ENCODE results near the gene LBP. TPM values are rescaled to one million over a fixed set of nuclear protein-coding genes. Genes with fewer than 3 reads are reported as not detected.

LBP gene
- total and polyA plus RNA-seq, 5 donors, result 0.42 to 6.3 (median 1.9) TPM

DNA sequence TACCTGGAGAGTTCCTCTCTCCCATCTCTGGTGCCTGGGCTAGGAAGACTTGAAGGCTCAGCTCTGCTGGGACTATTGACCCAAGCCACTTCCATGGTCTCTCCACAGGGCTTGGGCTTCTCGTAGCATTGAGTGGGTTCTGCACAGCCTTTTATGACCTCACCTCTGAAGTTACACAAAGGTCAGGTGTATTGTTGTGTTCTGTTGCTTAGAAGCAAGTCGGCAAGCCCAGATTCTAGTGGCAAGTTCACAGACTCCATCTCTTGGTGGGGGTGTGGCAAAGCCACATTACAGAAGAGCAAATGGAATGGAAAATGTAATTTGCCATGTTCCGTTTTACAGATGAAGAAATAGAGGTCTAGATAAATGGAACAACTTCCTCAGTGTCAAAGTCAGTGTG is 28.9 kb upstream of the LBP start:
- no peak for DNase-seq
- 86% methylated on average over 3 of the region's 3 CpGs for WGBS
- Histone ChIP-seq H3K27ac (ENCODE audit: low read length) (no peak overlapping the region), H3K4me1 (ENCODE audit: control insufficient read depth, insufficient read depth, low read length) (no peaks in the 10 kb centered on the region), H3K4me3 (ENCODE audit: low read length) (no peak overlapping the region), H3K9me3 (ENCODE audit: control insufficient read depth, low read length) (no peaks in the 10 kb centered on the region), H3K27me3 (ENCODE audit: control insufficient read depth, insufficient read depth) (no peaks in the 10 kb centered on the region)
- intact Hi-C loops (cut with DNase I), result loop anchor here in 1 of 4 donors (5.0 kb wide), 1 partner anchor 90 kb away; no protein-coding TSS in a partner anchor
- no peak for ATAC-seq

DNA sequence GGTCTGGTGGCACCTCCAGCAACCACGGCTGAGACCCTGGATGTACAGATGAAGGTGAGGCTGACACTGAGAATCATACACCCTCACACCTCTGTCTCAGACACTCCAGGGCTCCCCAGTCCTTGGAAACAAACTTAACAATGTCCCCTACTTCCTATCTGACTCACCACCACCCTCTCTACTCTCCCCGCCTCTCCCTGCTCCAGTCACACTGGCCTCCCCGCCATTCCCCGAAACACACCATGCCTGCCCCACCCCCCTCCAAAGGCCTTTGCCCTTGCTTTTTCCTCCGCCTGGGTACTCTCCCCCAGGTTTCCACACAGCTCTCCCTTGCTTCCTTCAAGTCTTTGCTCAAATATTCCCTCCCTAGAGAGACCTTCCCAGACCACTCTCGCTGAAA is 26.1 kb upstream of the LBP start:
- Histone ChIP-seq H3K27ac (ENCODE audit: low read length) (no peak overlapping the region), H3K4me3 (ENCODE audit: low read length) (no peak overlapping the region), H3K27me3 (ENCODE audit: control insufficient read depth, insufficient read depth) (no peaks in the 10 kb centered on the region), H3K4me1 (ENCODE audit: control insufficient read depth, insufficient read depth, low read length) (no peaks in the 10 kb centered on the region), H3K9me3 (ENCODE audit: control insufficient read depth, low read length) (no peaks in the 10 kb centered on the region)
- no peak for DNase-seq
- intact Hi-C loops (cut with DNase I), result loop anchor here in 3 of 4 donors (5.0 to 10.0 kb wide), 3 partner anchors 93 to 755 kb away; no protein-coding TSS in a partner anchor
- ATAC-seq, result peak in 1 of 2 donors; percentile 49
- WGBS, result 47% methylated on average over 6 of the region's 6 CpGs

DNA sequence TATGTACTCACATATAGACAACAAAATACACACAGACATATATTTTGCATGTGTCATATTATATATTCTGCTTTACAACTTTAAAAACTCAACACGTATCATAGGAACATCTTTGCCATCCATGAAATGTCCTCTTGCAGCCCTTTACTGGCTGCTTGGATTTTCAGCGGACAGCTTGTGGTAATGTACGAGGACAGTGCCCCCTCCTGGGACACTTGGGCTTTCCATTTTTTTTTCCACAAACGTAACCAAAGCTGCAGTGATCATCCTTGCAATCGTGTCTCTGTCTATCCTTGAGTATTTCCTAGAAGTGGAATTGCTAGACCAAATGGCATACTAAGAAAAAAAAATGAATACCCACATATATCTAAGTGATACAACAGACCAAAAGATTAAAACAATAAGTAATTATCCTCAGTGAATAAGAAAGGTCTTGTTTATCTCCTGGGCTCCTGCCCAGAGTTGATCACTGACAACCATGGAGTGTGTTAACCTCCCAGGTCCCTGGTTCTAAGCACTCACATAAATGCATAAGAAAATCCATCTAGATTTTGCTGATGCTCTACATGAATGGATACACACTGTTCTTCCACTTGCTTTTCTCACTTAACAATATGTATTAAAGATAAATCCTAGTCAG is 24.2 kb upstream of the LBP start:
- intact Hi-C loops (cut with DNase I), result loop anchor here in 3 of 4 donors (5.0 to 10.0 kb wide), 3 partner anchors 95 to 757 kb away; no protein-coding TSS in a partner anchor
- H3K27me3 ChIP-seq (ENCODE audit: control insufficient read depth, insufficient read depth), result no peaks in the 10 kb centered on the region
- peak in 2 of 3 donors; percentile 53 to 76 for DNase-seq
- no peak overlapping the region for H3K4me3 ChIP-seq (ENCODE audit: low read length)
- H3K9me3 ChIP-seq (ENCODE audit: control insufficient read depth, low read length), result no peaks in the 10 kb centered on the region
- WGBS, result under 1% methylated on average over 5 of the region's 5 CpGs
- no peaks in the 10 kb centered on the region for H3K4me1 ChIP-seq (ENCODE audit: control insufficient read depth, insufficient read depth, low read length)
- ATAC-seq, result peak; percentile 62 to 64
- H3K27ac ChIP-seq (ENCODE audit: low read length), result no peak overlapping the region

DNA sequence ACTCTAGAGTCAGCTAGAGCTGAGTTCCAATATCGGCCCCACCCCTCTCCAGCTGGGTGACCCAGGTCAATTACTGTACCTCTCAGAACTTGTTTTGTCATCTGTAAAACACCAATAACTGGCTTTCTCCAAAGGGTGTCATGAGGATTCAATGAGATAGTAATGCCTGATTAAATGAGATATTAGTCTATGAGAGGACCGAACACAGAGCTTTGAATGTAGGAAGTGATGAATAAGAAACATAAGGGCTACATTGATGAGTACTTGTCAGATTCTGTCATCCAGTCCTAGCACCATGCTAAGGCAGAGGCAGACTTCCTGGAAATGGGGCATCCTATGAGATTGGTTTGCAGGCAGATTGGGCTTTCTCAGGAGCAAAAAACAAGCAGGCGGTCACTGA is 22.1 kb upstream of the LBP start:
- H3K4me1 ChIP-seq (ENCODE audit: control insufficient read depth, insufficient read depth, low read length), result no peaks in the 10 kb centered on the region
- ATAC-seq, result no peak
- no peak for DNase-seq
- whole genome bisulfite sequencing, result 92% methylated on average over 3 of the region's 3 CpGs
- H3K27ac ChIP-seq (ENCODE audit: low read length), result no peak overlapping the region
- H3K4me3 ChIP-seq (ENCODE audit: low read length), result no peak overlapping the region
- no peaks in the 10 kb centered on the region for H3K27me3 ChIP-seq (ENCODE audit: control insufficient read depth, insufficient read depth)
- no peaks in the 10 kb centered on the region for H3K9me3 ChIP-seq (ENCODE audit: control insufficient read depth, low read length)
- intact Hi-C loops (cut with DNase I), result loop anchor here in 3 of 4 donors (5.0 to 10.0 kb wide), 3 partner anchors 97 to 759 kb away; no protein-coding TSS in a partner anchor

DNA sequence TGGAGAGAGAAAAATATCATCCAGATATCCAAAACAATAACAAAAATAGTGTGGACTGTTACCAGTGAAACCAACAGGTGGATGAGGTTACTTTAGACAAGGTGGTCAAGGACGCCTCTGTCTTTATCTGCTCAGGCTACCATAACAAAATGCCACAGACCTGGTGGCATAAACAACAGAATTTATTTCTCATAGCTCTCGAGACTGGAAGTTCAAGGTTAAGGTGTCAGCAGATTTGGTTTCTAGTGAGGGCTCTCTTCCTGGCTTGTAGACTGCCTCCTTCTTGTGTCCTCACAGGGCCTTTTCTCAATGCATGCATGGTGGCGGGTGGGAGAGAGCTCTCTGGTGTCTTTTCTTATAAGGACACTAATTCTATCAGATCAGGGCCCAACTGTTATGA is 21.1 kb upstream of the LBP start:
- DNase-seq, result no peak
- no peak overlapping the region for H3K27ac ChIP-seq (ENCODE audit: low read length)
- no peak overlapping the region for H3K4me3 ChIP-seq (ENCODE audit: low read length)
- H3K27me3 ChIP-seq (ENCODE audit: control insufficient read depth, insufficient read depth), result no peaks in the 10 kb centered on the region
- no peak for ATAC-seq
- no peaks in the 10 kb centered on the region for H3K9me3 ChIP-seq (ENCODE audit: control insufficient read depth, low read length)
- 83% methylated on average over 3 of the region's 3 CpGs for WGBS
- no peaks in the 10 kb centered on the region for H3K4me1 ChIP-seq (ENCODE audit: control insufficient read depth, insufficient read depth, low read length)
- intact Hi-C loops (cut with DNase I), result loop anchor here in 2 of 4 donors (10.0 kb wide), 2 partner anchors 100 to 760 kb away; no protein-coding TSS in a partner anchor

DNA sequence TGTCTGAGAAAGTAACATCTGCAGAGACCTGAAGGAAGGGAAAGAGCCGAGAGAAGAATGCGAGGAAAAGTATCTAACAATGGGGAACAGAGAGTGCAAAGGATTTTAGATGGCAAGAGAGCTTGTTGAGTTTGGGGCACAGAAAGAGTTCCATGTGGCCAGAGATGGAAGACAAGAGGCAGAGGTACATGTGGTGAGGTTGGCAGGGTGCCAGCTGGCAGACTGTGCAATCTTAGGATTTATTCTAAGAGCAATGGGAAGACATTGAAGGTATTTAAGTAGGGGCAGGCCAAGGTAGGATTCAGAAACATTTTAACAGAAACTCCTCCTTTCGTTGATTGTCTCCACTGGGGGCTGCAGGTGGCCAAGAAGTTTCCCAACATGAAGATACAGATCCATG is 20.4 kb upstream of the LBP start:
- H3K27ac ChIP-seq (ENCODE audit: low read length), result no peak overlapping the region
- no peaks in the 10 kb centered on the region for H3K4me1 ChIP-seq (ENCODE audit: control insufficient read depth, insufficient read depth, low read length)
- no peaks in the 10 kb centered on the region for H3K27me3 ChIP-seq (ENCODE audit: control insufficient read depth, insufficient read depth)
- intact Hi-C loops (cut with DNase I), result loop anchor here in 2 of 4 donors (10.0 kb wide), 2 partner anchors 101 to 761 kb away; no protein-coding TSS in a partner anchor
- no peak for ATAC-seq
- no peaks in the 10 kb centered on the region for H3K9me3 ChIP-seq (ENCODE audit: control insufficient read depth, low read length)
- H3K4me3 ChIP-seq (ENCODE audit: low read length), result no peak overlapping the region
- WGBS, result 89% methylated on average over 3 of the region's 3 CpGs
- no peak for DNase-seq

DNA sequence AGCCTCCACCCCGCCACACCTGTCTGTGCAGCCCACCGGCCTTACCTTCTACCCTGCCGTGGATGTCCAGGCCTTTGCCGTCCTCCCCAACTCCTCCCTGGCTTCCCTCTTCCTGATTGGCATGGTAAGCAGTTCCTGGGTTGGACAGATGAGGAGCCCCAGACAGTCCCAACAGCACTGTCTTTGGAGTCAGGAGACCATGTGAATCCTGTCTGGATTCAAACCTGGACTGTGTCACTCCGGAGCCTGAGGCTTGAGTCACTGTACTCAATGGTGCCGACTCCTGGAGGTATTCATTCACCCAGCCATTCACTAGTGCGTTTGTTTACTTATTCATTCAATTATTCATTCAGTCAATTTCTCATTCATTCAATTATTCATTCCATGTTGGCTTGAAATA is 20.0 kb upstream of the LBP start:
- no peaks in the 10 kb centered on the region for H3K4me1 ChIP-seq (ENCODE audit: control insufficient read depth, insufficient read depth, low read length)
- H3K9me3 ChIP-seq (ENCODE audit: control insufficient read depth, low read length), result no peaks in the 10 kb centered on the region
- DNase-seq (no peak), ATAC-seq (no peak)
- H3K27me3 ChIP-seq (ENCODE audit: control insufficient read depth, insufficient read depth), result no peaks in the 10 kb centered on the region
- no peak overlapping the region for H3K27ac ChIP-seq (ENCODE audit: low read length)
- intact Hi-C loops (cut with DNase I), result loop anchor here in 2 of 4 donors (10.0 kb wide), 2 partner anchors 102 to 762 kb away; no protein-coding TSS in a partner anchor
- WGBS, result 90% methylated on average over 7 of the region's 7 CpGs
- H3K4me3 ChIP-seq (ENCODE audit: low read length), result no peak overlapping the region

DNA sequence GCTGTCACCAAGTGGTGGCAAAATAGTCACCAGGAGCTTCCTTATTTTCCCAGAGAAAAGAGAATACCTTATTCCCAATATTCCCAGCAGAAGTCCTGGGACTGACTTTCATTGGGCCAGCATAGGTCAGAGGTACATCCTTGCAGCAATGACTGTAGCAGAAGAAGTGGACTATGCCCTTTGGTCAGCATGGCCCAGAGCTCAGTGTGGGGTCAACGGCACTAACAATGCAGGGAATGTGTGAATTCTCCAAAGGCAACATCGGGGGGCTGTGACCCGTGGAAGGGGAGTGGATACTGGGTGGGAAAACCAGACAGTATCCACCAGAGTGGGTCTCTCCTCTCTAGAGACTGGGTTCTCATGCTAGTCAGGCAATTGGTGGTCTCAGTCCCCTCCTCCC is 15.6 kb upstream of the LBP start:
- no peaks in the 10 kb centered on the region for H3K4me1 ChIP-seq (ENCODE audit: control insufficient read depth, insufficient read depth, low read length)
- intact Hi-C loops (cut with DNase I), result no loop called here
- H3K27ac ChIP-seq (ENCODE audit: low read length), result no peak overlapping the region
- DNase-seq (no peak), ATAC-seq (no peak)
- no peaks in the 10 kb centered on the region for H3K27me3 ChIP-seq (ENCODE audit: control insufficient read depth, insufficient read depth)
- WGBS, result 63% methylated on average over 3 of the region's 3 CpGs
- H3K4me3 ChIP-seq (ENCODE audit: low read length), result no peak overlapping the region
- no peaks in the 10 kb centered on the region for H3K9me3 ChIP-seq (ENCODE audit: control insufficient read depth, low read length)

DNA sequence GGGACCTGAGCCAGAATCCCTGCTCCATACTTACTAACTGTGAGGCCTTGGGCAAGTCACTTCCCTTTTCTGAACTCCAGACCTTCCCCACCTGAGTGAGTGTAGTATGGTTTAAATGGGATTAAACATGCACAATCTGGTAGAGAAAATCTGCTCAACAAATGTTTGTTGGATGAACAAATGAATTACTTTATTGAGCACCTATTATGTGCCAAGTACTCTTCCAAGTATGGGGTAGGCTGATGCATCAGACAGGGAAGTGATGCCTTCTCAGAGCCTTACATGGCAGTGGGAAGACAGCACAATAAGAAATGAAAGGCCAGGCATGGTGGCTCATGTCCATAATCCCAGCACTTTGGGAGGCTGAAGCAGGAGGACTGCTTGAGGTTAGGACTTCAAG is 15.0 kb upstream of the LBP start:
- no peak overlapping the region for H3K27ac ChIP-seq (ENCODE audit: low read length)
- H3K4me3 ChIP-seq (ENCODE audit: low read length), result no peak overlapping the region
- intact Hi-C loops (cut with DNase I), result no loop called here
- no peaks in the 10 kb centered on the region for H3K9me3 ChIP-seq (ENCODE audit: control insufficient read depth, low read length)
- no peaks in the 10 kb centered on the region for H3K4me1 ChIP-seq (ENCODE audit: control insufficient read depth, insufficient read depth, low read length)
- H3K27me3 ChIP-seq (ENCODE audit: control insufficient read depth, insufficient read depth), result no peaks in the 10 kb centered on the region
- ATAC-seq, result no peak
- DNase-seq, result no peak

DNA sequence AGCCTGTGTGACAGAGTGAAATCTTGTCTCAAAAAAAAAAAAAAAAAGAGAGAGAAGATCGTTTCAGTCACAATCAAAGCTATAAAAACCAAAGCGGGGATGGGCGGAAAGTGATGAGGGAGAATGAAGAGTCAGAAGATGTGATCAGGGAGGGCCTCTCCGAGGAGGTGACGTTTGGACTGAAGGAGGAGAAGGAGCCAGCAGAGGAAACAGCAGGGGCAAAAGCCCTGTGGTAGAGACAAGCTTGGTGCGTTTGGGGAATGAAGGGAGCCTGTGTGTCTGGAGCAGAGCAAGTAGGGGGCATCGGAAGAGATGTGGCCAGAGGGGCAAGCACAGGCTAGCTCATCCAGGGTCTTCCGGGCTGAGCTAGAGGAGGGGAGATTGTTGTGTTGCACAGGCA is 14.5 kb upstream of the LBP start:
- Histone ChIP-seq H3K9me3 (ENCODE audit: control insufficient read depth, low read length) (no peaks in the 10 kb centered on the region), H3K27ac (ENCODE audit: low read length) (no peak overlapping the region), H3K4me3 (ENCODE audit: low read length) (no peak overlapping the region), H3K4me1 (ENCODE audit: control insufficient read depth, insufficient read depth, low read length) (no peaks in the 10 kb centered on the region), H3K27me3 (ENCODE audit: control insufficient read depth, insufficient read depth) (no peaks in the 10 kb centered on the region)
- DNase-seq, result no peak
- no peak for ATAC-seq
- intact Hi-C loops (cut with DNase I), result no loop called here
- 79% methylated on average over 8 of the region's 8 CpGs for WGBS

DNA sequence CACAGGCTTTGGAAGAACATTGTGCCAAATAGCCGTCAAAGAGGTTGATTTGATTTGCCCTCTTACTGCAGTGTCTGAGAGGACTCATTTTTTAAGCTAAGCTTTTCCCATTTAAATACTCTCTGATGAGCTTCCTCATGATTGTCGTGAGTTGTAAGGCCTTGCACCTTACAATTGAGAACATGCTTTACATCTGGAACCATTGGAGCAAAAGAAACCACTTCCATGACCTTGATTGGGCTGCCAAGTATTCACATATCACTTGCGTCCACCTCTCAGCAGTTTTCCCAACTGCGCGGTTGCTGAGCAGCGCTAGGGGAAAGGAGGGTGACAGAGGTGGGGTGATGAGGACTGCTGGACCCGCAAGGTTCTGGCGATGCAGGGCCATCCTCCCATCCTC is 12.3 kb upstream of the LBP start:
- intact Hi-C loops (cut with DNase I), result no loop called here
- Histone ChIP-seq H3K4me3 (ENCODE audit: low read length) (no peak overlapping the region), H3K27me3 (ENCODE audit: control insufficient read depth, insufficient read depth) (no peaks in the 10 kb centered on the region), H3K27ac (ENCODE audit: low read length) (no peak overlapping the region), H3K4me1 (ENCODE audit: control insufficient read depth, insufficient read depth, low read length) (no peaks in the 10 kb centered on the region), H3K9me3 (ENCODE audit: control insufficient read depth, low read length) (peaks cover 4% of the 10 kb centered on the region)
- ATAC-seq, result no peak
- no peak for DNase-seq
- WGBS, result 76% methylated on average over 8 of the region's 8 CpGs

All from right cardiac atrium (tissue), 5 donors.